Activated CD8-positive, alpha-beta memory T cell treated with anti-CD3 and anti-CD28 coated beads, Interleukin-2, amount 50 U/mL, for 24 hours (primary cell): ENCODE results near the gene E2F1.

Source experiments
- DNase-seq: peaks from one replicate; pipeline ENCODE4 v3.0.0-alpha.2; 2020; ENCODE audit errors: extremely low read depth

The E2F1 gene

DNA sequence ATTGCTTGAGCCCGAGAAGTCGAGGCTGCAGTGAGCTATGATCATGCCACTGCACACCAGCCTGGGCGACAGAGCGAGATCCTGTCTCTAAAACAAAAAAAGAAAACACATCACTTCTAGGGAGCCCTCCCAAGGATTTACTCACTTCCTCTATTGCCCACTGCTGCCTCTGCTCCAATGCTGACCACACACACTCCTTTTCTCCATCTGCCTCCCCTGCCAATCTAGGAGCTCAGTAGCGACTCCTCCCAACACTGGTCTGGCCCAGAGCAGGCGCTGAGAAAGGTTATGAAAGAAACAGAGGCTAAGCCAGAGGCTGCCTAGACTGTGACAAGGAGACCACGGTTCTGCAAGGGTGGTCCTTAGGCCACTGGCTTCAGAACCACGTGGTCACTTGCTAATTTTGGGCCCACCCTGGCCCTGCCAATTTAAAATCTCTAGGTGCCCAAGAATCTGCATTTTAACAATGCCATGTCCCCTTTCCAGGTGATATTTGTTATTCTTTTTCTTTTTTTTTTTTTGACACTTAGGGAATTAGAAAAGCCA, 1.3 kb upstream of the E2F1 start:
- DNase-seq: no peak

- no peak for DNase-seq
Measured at GRCh38 chr20:33686984-33687366, 790 bp upstream of the E2F1 start.

DNA sequence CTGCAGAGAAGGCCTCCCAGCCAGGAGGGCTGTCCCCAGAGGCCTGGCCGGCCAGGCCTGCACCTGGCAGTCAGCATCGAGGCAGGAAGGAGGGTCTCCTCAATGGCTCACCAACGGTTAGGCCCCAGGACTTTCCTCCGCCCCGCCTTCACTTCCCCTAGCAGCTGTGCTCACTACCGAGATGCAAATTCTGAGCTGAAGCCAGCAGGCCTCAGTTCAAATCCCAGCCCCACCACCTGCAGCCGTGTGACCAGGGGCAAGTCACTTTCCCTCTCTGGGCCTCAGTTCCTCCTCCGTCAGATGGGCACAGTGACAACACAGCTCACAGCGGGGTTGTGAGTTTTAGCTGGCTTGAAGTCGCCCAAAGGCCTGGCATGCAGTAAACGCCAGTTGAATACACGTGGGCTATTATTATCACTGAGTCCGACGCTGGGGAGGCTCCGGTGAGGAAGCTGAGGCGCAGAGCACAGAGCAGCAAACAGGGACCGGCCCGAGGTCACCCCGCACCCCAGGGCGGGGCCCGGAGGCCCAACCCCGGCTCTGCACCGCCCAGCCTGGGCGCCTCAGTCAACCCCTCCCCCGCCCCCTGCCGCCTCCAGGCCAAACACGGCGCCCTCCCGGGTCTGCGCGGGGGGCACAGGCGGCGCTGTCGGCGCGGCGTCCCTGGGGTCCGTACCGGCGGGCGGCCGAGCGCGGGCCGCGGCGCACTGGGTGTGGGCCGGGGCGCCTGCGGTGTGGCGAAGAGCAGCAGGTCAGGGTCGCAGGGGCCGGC, 671 bp downstream of the E2F1 start:
- DNase-seq: no peak

- DNase-seq: no peak
Measured at GRCh38 chr20:33684533-33685327, 1.5 kb downstream of the E2F1 start.

DNA sequence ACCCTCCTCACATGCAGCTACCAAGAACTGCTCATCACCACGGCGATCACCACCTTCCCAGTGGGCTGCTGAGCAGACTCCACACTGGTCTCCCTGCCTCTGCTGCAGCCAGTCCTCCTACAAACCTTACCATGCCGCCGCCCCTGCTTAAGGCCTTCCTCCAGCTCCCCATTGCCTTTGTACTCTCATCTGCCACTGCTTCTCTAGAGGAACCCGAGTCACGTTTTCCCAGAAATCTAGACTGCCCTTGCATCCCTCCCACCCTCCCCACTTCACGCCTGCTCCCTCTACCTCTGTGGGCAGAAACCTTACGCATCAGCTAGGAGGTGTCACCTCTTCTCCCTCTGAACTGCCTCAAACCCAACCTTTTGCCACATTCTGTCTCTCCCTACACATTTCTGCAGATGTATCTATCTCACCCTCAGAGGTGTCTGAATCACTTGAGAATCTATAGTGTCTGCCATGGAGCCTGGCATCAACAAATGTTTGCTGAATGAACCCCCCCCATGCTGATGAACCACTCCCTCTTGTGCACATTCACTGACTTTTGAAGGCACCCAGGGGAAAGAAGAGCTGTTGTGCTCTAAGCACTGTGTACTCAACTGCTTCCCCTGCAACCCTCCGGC, 4.3 kb downstream of the E2F1 start:
- DNase-seq: no peak

DNA sequence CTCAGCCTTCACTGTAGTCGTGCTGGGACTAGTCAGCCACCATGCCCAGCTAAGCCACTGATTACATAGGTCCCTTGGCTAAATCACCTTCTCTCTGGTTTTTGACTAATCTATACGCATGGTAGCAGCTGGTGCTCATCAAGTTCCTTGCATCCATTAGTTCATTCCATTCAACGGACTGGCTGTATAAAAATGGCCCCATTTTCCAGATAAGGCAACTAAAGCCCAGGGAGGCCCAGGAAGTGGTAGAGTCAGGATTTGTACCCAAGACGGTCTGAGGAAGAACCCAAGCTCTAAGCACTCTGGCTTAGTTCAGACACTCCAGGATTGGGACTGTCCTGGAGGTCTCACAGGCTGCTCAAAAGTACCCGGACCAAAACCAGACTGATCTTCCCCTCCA, 4.9 kb downstream of the E2F1 start:
- no peak for DNase-seq

DNA sequence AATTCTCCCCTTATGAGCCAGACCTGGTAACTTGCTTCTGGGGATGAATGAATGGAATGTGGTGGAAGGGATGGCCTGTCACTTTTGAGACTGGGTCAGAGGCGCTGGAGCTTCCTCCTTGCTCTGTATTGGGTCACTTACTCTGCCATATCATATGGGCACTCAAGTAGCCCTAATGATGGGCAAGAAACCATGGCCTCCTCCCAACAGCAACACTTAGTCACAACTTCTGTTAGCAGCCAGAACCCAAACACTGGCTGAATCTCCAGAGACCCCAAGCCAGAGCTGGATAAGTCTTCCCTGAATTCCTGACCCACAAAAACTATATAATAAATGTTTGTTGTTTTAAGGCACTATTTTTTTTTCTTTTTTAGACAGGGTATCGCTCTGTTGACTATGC, 5.5 kb downstream of the E2F1 start:
- no peak for DNase-seq

DNA sequence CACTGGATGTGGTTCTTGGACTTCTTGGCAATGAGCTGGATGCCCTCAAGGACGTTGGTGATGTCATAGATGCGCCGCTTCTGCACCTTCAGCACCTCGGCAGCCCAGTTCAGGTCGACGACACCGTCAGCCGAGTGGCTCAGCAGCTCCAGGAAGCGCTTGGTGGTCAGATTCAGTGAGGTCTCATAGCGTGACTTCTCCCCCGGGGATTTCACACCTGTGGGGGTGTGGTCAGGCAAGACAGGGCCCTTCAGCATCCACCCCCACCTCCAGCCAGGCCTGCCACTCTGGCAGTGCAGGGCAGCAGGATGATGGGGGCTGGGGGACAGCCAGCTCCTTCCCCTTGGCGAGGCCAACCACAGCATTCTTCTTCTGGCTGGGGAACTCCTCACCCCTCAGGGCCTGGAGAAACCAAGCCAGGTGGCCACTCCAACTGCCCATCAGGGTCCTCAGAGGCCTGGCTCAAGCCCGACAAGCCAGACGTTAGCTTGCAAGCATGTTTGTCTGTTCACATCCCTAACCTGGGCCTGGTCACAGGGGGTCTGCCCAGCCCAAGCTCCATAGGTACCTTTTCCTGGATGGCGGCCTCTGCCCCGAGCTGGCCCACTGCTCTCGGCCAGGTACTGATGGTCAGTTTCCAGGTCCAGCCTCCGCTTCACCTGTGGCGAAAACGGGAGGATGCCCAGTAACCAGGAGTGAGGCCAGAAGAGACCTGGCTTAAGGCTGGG, 6.3 kb downstream of the E2F1 start:
- no peak for DNase-seq

- DNase-seq: no peak
Measured at GRCh38 chr20:33677991-33678702, 8.0 kb downstream of the E2F1 start.

DNA sequence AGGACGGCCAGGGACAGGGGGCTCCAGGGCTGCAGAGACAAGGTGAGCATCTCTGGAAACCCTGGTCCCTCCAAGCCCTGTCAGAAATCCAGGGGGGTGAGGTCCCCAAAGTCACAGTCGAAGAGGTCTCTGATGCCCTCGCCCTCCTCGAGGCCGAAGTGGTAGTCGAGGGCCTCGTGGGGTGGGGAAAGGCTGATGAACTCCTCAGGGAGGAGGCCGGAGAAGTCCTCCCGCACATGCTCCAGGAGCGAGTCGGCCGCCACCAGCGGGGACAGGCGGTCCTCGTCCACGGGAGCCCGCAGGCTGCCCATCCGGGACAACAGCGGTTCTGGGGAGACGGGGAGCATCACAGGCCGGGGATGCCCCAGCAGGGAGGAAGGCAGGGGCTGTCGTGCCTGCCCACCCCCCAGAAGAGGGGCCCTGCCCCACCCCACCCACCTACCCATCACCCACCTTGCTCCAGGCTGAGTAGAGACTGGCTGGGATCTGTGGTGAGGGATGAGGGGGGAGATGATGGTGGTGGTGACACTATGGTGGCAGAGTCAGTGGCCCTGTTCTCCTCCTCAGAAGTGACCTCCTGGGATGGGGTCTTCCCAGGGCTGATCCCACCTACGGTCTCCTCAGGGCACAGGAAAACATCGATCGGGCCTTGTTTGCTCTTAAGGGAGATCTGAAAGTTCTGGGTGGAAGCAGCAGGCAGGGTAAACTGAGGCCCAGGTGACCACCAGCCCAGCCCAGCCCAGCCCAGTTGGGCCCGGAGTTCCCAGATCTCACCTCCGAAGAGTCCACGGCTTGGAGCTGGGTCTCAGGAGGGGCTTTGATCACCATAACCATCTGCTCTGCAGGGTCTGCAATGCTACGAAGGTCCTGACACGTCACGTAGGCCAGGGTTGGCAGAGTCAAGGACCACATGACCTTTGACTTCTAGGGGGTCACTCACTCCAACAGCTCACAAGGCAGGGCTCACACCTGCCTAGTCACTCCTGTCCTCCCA, 9.2 kb downstream of the E2F1 start:
- no peak for DNase-seq

DNA sequence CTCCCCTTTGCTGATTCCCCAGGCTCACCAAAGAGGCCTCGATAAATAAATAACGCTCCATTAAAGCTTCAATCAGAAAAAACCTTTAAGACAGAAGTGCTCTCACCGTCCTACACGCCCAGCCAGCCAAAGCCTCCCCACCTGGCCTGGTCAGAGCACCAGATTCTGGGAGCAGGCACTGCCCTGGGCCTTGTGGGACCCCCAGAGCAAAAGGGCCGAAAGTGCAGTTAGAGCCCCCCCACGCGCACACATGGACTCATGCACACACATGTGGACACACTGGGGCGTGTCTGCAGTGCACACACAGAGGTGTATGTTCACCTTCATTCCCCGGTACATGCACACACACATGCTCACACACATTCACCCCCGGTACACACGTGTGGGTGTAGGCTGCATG, 10.1 kb downstream of the E2F1 start:
- DNase-seq: no peak

GRCh38 chr20:33675136-33675959, 10.8 kb downstream of the E2F1 start:
- DNase-seq: no peak

GRCh38 chr20:33674294-33675135, 11.7 kb downstream of the E2F1 start, which contains the start of gene NECAB3:
Gene NECAB3 (minus strand): TSS chr20:33674428. CDS start chr20:33674352, 76 bp downstream.
- no peak for DNase-seq

DNA sequence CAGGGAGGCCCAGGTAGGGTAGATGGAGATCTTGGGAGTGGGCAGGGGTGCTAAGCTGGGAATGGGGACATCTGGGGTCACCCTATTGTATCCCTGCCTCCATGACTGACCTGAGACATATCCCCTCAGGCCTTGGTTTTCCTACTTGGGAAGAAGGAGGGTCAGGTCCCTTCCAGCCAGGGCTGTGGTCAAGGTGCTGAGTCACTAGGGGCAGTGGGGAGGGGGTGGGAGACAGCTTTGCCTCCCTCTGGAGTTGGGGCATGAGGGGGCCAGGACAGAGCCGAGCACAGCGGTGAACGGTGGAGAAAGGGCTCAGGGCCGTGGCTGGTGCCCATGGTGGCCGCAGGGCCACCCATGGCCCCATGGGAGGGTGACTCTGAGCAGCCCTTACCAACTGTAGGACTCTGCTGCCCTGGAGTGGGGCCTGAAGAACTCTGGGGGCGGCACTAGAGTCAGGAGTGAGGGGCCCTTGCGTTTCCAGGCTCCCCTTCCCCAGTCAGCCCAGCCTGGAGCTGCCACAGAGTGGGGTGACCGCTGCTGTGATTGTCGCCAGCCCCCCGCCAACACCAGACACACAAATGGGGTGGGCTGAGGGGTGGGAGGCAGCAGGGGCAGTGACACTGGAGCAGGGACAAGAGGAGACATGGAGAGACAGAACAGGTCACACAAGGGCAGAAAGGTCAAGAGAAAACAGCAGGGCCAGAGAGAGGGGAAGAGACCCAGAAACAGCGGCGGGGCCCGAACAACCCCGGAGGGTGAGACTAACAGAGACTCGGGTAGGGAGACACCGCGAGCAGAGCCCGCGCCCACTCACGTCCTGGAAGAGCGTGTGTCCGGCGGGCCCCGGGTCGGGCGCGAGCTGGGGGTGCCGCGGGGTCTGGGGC, 12.5 kb downstream of the E2F1 start:
- DNase-seq: no peak

DNA sequence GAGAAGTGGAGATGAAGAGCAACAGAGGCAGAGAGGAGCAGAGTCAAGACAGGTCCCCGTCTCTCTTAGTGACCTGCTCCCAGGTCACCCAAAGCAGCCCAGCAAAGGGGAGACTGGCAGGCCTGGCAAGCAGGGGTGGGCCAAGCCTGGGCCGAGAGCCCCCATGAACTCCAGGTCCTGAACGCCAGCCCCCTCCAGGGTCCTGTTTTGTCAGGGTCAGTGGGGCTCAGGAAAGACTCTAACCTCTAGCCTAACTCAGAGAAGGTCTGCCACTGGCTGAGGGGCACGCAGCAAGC, 13.1 kb downstream of the E2F1 start:
- DNase-seq: no peak

DNA sequence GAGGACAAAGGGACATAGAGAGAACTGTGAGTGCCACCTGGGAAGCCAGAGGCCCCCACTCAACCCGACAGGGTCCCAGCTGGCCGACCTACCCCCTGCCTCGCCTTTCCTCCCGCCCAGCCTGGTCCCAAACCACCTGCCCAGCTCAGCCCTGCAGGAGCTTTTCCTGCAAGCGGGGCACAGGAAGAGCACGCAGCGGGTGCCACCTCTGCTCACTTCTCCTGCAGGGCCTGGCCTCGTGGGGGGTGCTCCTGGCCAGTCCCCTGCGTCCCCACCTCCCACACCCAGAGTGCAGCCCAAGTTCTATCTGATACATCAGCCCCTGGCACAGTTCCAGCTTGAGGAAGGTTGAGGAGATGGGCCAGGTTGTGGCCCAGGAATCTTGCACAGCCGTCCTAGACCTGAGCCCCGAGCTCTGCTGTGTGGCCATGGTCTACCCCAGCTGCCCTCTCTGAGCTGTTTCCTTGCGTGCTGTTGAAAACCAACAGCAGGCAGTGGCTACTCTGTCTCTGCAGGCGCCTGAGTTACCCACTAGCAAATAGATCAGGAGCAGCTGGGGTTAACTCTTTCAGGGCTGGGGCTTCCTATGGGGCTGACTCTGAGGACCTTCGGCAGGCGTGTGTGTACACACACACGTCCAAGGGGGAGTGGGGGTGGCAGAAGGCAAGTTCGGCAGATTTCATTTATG, 13.6 kb downstream of the E2F1 start:
- no peak for DNase-seq
